ENCODE results near the gene LDAH. TPM values are rescaled to one million over a fixed set of nuclear protein-coding genes. Genes with fewer than 3 reads are reported as not detected.

The LDAH gene
- total and polyA plus RNA-seq, 7 donors = 6.0 to 18.3 (median 12.2) TPM

DNA sequence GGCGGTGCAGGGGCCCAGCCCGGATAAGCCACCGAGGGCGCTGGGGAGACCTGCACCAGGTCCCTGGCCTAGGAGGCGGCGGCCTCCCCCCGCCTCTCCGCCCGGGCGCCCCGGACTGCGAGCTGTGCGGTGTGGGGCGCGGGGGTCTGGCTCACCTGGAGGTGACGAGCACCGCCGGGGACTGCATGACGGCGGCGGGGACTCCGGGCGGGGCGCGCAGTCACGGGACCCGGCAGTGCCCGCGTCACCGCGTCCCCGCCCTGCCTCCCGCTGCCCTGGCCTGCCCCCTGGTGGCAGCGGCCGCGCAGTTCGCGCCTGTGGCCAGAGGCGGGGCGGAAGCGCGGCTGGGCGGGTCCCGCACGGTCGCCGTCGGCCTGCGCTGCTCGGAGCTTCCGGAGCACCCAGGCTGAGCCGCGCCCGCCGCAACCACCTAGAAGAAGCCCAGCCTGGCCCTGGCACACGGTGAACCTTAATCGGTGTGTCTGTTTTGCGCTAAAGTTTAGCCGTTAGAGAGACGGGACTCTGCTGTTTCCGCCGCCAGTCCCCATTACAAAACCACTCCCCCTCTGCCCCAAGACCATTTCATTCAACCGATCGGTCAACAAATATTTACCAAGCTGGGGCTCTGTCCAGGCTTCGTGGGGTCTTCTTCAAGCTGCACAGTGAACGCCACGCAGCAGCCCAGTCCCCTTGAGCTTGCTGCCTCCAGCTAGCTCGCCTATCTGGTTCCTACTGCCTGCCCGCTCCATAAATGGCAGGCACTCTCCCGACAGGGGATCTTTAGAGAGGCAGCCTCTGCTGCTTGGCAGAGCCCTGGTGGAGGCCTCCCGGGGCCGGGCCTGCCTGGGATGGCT is 171.8 kb downstream of the LDAH start, which contains the start of gene HS1BP3:
Gene HS1BP3, minus strand, starts transcription at position 222 of the 854 bp plus-strand sequence. Its CDS starts 35 bp downstream, at position 187.
- TF ChIP-seq, protein P1, sequence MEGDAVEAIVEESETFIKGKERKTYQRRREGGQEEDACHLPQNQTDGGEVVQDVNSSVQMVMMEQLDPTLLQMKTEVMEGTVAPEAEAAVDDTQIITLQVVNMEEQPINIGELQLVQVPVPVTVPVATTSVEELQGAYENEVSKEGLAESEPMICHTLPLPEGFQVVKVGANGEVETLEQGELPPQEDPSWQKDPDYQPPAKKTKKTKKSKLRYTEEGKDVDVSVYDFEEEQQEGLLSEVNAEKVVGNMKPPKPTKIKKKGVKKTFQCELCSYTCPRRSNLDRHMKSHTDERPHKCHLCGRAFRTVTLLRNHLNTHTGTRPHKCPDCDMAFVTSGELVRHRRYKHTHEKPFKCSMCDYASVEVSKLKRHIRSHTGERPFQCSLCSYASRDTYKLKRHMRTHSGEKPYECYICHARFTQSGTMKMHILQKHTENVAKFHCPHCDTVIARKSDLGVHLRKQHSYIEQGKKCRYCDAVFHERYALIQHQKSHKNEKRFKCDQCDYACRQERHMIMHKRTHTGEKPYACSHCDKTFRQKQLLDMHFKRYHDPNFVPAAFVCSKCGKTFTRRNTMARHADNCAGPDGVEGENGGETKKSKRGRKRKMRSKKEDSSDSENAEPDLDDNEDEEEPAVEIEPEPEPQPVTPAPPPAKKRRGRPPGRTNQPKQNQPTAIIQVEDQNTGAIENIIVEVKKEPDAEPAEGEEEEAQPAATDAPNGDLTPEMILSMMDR (IDR thresholded peaks at IDR 0.05) = peak in 3 of 4 experiments; percentile 15 to 93 (median 28)
- peak; percentile 54 to 57 for TF ChIP-seq POLR2A (IDR thresholded peaks at IDR 0.05)
- TF ChIP-seq EP300 (IDR thresholded peaks at IDR 0.05) = peak in 1 of 4 donors; percentile 14
- peak; percentile 88 to 93 (median 90) for TF ChIP-seq POLR2AphosphoS5 (IDR thresholded peaks at IDR 0.05)
- Histone ChIP-seq H3K4me1 (peaks cover 0 to 52% (median 43%) of the 10 kb centered on the region in 4 donors), H3K36me3 (peaks cover 0 to 5% (median 0%) of the 10 kb centered on the region in 4 donors), H3K4me3 (peak within 1 kb of the TSS; percentile 64 to 99 (median 84)), H3K27me3 (no peaks in the 10 kb centered on the region), H3K9me3 (no peaks in the 10 kb centered on the region), H3K27ac (peak within 1 kb of the TSS; percentile 89 to 97 (median 92))
- intact Hi-C loops (cut with DNase I) = no loop called here
- DNase-seq = peak; percentile 92
- WGBS, 2 donors = 1% methylated on average over 72 of the region's 72 CpGs

DNA sequence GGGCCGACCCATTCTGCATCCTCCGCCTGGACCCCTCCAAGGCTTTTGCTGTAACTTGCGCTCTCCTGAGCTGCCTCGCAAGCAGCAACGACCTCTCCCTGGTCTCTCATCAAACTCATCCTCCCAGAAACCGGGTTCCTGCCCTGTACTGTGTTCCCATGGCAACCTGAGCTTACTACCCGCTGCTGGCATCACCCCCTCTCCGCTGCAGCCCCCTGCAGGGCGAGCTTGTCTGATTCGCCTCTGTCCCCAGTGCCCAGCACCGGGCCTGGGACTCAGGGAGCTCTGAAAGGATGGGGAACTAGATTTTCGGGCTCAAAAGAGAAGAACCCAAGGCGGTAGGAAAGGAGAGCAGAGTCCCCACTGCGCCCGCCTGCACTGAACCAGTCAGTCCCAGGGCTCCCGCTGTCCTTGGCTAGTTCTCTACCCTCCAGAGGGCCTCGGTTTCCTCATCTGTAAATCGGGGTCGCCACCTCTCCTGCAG is 172.5 kb downstream of the LDAH start:
- intact Hi-C loops (cut with DNase I) = no loop called here
- WGBS, 2 donors = 2 to 10% methylated on average over 19 of the region's 19 CpGs
- Histone ChIP-seq H3K36me3 (peaks cover 0 to 11% (median 5%) of the 10 kb centered on the region in 4 donors), H3K4me3 (peak overlapping the region; percentile 64 to 99 (median 84)), H3K27me3 (no peaks in the 10 kb centered on the region), H3K9me3 (no peaks in the 10 kb centered on the region), H3K4me1 (peaks cover 0 to 52% (median 43%) of the 10 kb centered on the region in 4 donors), H3K27ac (peak overlapping the region; percentile 89 to 97 (median 92))
- no peak for TF ChIP-seq EP300 (IDR thresholded peaks at IDR 0.05)
- TF ChIP-seq, protein P1 (IDR thresholded peaks at IDR 0.05) = no peak
- no peak for TF ChIP-seq POLR2AphosphoS5 (IDR thresholded peaks at IDR 0.05)
- no peak for TF ChIP-seq POLR2A (IDR thresholded peaks at IDR 0.05)
- no peak for DNase-seq

DNA sequence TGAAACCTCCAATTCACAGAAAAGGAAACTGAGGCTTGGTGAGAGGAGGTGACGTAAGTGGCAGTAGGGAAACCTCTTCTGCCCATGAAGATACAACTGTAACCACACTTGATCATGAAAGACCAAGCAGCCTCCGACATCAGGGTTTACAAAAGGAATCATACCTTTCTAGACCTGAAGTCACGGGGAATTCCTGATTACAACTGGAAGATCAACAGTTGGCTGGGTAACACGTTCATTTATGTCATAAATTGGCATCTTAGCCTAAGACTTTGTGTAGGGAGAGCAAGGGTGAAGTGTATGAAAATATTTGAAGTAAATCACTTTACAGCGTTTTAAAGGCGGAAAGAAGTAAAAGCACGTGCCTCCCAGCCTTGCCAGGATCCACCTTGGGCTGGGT is 172.9 kb downstream of the LDAH start:
- peak overlapping the region; percentile 64 to 99 (median 84) for H3K4me3 ChIP-seq
- no peaks in the 10 kb centered on the region for H3K9me3 ChIP-seq
- H3K4me1 ChIP-seq = peaks cover 0 to 52% (median 43%) of the 10 kb centered on the region in 4 donors
- H3K36me3 ChIP-seq = peaks cover 0 to 16% (median 9%) of the 10 kb centered on the region in 4 donors
- TF ChIP-seq POLR2A (IDR thresholded peaks at IDR 0.05) = no peak
- H3K27me3 ChIP-seq = no peaks in the 10 kb centered on the region
- WGBS, 2 donors = 23 to 67% methylated on average over 7 of the region's 7 CpGs
- H3K27ac ChIP-seq = peak overlapping the region; percentile 89 to 97 (median 92)
- no peak for DNase-seq
- intact Hi-C loops (cut with DNase I) = loop anchor here (10.0 kb wide), 1 partner anchor 515 kb away; no protein-coding TSS in a partner anchor

DNA sequence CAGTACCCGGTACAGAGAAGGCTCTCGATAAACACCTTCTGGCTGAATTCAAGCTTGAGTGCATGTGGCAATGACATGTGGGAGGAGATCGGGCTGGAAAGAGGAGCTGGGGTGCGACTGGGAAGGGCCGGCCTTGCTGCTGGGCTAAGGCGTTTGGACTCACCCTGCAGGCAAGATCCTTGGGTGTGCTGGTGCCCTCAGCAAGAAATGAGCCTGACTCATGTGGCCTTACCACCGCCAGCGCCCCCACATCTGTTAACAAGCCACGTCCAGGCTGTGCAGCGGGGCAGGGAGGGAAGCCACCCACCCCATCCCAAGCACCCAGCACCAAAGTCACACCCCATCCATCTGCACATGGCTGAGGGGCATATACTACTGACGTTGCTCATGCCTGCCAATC is 173.3 kb downstream of the LDAH start:
- peaks cover 0 to 20% (median 12%) of the 10 kb centered on the region in 4 donors for H3K36me3 ChIP-seq
- intact Hi-C loops (cut with DNase I) = loop anchor here (10.0 kb wide), 1 partner anchor 515 kb away; no protein-coding TSS in a partner anchor
- H3K4me3 ChIP-seq = peak overlapping the region; percentile 64 to 99 (median 84)
- H3K9me3 ChIP-seq = no peaks in the 10 kb centered on the region
- H3K27me3 ChIP-seq = no peaks in the 10 kb centered on the region
- H3K4me1 ChIP-seq = peaks cover 0 to 52% (median 43%) of the 10 kb centered on the region in 4 donors
- WGBS, 2 donors = 88 to 91% methylated on average over 11 of the region's 11 CpGs
- TF ChIP-seq POLR2A (IDR thresholded peaks at IDR 0.05) (no peak), POLR2AphosphoS5 (IDR thresholded peaks at IDR 0.05) (no peak), EP300 (IDR thresholded peaks at IDR 0.05) (no peak)
- TF ChIP-seq, protein P1 (IDR thresholded peaks at IDR 0.05) = no peak
- H3K27ac ChIP-seq = peak overlapping the region; percentile 89 to 97 (median 92)
- DNase-seq = no peak

DNA sequence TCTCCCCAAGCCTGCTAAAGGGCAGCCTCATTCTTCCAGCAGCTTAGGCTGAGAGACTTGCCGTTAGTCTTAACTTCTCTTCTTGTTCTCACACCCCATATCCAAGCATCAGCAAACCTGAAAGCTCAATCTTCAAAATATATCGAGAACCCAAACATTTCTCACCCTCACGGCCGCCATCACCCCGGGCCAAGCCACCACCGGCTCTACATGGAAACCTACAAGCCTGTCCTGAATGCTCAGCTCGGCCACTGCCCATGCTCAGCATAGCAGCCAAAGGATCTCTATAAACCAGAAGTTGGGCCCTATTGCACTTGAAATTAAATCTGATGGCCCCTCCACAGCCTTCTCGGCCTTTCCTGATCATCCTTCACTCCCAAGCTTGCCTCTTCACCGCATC is 174.1 kb downstream of the LDAH start:
- Histone ChIP-seq H3K4me1 (peaks cover 0 to 52% (median 43%) of the 10 kb centered on the region in 4 donors), H3K36me3 (peaks cover 0 to 27% (median 12%) of the 10 kb centered on the region in 4 donors), H3K27ac (peak overlapping the region; percentile 89 to 97 (median 92)), H3K27me3 (no peaks in the 10 kb centered on the region), H3K9me3 (no peaks in the 10 kb centered on the region), H3K4me3 (peak overlapping the region in 1 of 4 donors; percentile 83)
- WGBS, 2 donors = 97 to 98% methylated on average over 9 of the region's 9 CpGs
- intact Hi-C loops (cut with DNase I) = loop anchor here (10.0 kb wide), 1 partner anchor 514 kb away; no protein-coding TSS in a partner anchor
- TF ChIP-seq POLR2AphosphoS5 (IDR thresholded peaks at IDR 0.05) = no peak
- TF ChIP-seq EP300 (IDR thresholded peaks at IDR 0.05) = no peak
- DNase-seq = no peak

All from sigmoid colon (tissue), 7 donors.